Endothelial cell of umbilical vein (primary cell): Measurements from ENCODE around the gene FRRS1L. TPM values are rescaled to one million over a fixed set of nuclear protein-coding genes. Genes with fewer than 3 reads are reported as not detected.

Source experiments
- BruUV-seq: library from RNA; stranded (reverse); fragments of 400-500 nt; replicated peaks from 2 replicates; lab custom pipeline; 2021; lab: Mats Ljungman, UMichigan
- CTCF ChIA-PET: fragments of 300-600, 350-600 bp; sonication (Branson Sonifier 250); formaldehyde crosslinking; loops from one replicate; lab custom pipeline; 2021; ENCODE audit warnings: antibody characterized with exemption, inconsistent platforms; lab: Charles Lee
- POLR2A ChIA-PET: fragments of 300-600, 350-600 bp; sonication (Branson Sonifier 250); formaldehyde crosslinking; loops from one replicate; lab custom pipeline; 2021; ENCODE audit warnings: antibody characterized with exemption, inconsistent platforms; lab: Charles Lee
- DNase-seq: peaks from one replicate; pipeline ENCODE4 v3.0.0-alpha.2; 2011; ENCODE audit warnings: low read depth, low spot score
- FAIRE-seq: peaks from 2 replicates; lab custom pipeline; 2011; peaks lifted over from hg19 to GRCh38; lab: Jason Lieb, UNC
- H2AFZ ChIP-seq: 2 replicates; pipeline ENCODE4 v1.6.0; 2012; ENCODE audit warnings: low read depth, low read length, control low read depth, inconsistent platforms
- H3K27ac ChIP-seq: 2 replicates; pipeline ENCODE4 v1.5.1; 2011; ENCODE audit warnings: low read depth, mild to moderate bottlenecking, control low read depth, low read length, moderate library complexity; ENCODE audit not compliant: insufficient read depth
- H3K27me3 ChIP-seq, 2 experiments: 2 replicates each; pipeline versions ENCODE4 v1.6.0 to v1.6.1; 2011; ENCODE audit warnings: low read length in 2 of 2, mixed read lengths in 1 of 2; ENCODE audit not compliant: control insufficient read depth in 2 of 2, insufficient read depth in 2 of 2
- H3K36me3 ChIP-seq, 2 experiments: 2 replicates in 1 of 2; 3 replicates in 1 of 2; pipeline ENCODE4 v1.5.1; 2011; ENCODE audit warnings: low read length in 2 of 2, mild to moderate bottlenecking in 1 of 2, moderate library complexity in 1 of 2; ENCODE audit not compliant: control insufficient read depth in 2 of 2, insufficient read depth in 2 of 2; ENCODE audit errors: extremely low read depth in 1 of 2
- H3K4me1 ChIP-seq: 3 replicates; pipeline ENCODE4 v1.5.1; 2011; ENCODE audit warnings: mild to moderate bottlenecking, low read length; ENCODE audit not compliant: control insufficient read depth, insufficient read depth; ENCODE audit errors: extremely low read depth
- H3K4me2 ChIP-seq: 2 replicates; pipeline ENCODE4 v1.6.1; 2011; ENCODE audit warnings: low read length, control low read depth, mixed read lengths; ENCODE audit not compliant: insufficient read depth
- H3K4me3 ChIP-seq, 3 experiments: fragments of 200-600 bp in 1 of 3; sonication (generic), shearing (Covaris generic) in 1 of 3; replicated peaks in 1 of 3; 2 replicates each; pipeline ENCODE4 v1.5.1; 2011 to 2016; ENCODE audit warnings: control low read depth in 3 of 3, low read length in 3 of 3, mild to moderate bottlenecking in 2 of 3, inconsistent platforms in 1 of 3, low read depth in 1 of 3, moderate library complexity in 1 of 3; ENCODE audit not compliant: insufficient read depth in 1 of 3
- H3K79me2 ChIP-seq: 2 replicates; pipeline ENCODE4 v1.6.0; 2012; ENCODE audit warnings: low read length, inconsistent platforms; ENCODE audit not compliant: control insufficient read depth, insufficient read depth
- H3K9ac ChIP-seq: replicated peaks from 2 replicates; pipeline ENCODE3; 2011; ENCODE audit warnings: low read length, control low read depth; ENCODE audit not compliant: insufficient read depth; ENCODE audit errors: extremely low read depth
- H3K9me1 ChIP-seq: replicated peaks from 3 replicates; pipeline ENCODE4 v1.6.0; 2011; ENCODE audit warnings: mild to moderate bottlenecking, low read length; ENCODE audit not compliant: control insufficient read depth, insufficient read depth; ENCODE audit errors: extremely low read depth
- H3K9me3 ChIP-seq: replicated peaks from 2 replicates; pipeline ENCODE4 v1.5.1; 2012; ENCODE audit warnings: low read length, inconsistent platforms; ENCODE audit not compliant: control insufficient read depth, insufficient read depth
- H4K20me1 ChIP-seq: replicated peaks from 2 replicates; pipeline ENCODE3; 2011; ENCODE audit warnings: mild to moderate bottlenecking, low read length; ENCODE audit not compliant: control insufficient read depth, insufficient read depth; ENCODE audit errors: extremely low read depth
- EZH2 ChIP-seq: IDR thresholded peaks from 2 replicates; pipeline ENCODE4 v1.6.1; 2012; ENCODE audit warnings: borderline replicate concordance, low read depth, mild to moderate bottlenecking, moderate library complexity, low read length, inconsistent platforms; ENCODE audit not compliant: severe bottlenecking
- FOS ChIP-seq: IDR thresholded peaks from 2 replicates; pipeline ENCODE4 v1.6.1; 2011; ENCODE audit warnings: mild to moderate bottlenecking, low read length, moderate library complexity, borderline replicate concordance; ENCODE audit not compliant: insufficient read depth
- GATA2 ChIP-seq: IDR thresholded peaks from 2 replicates; pipeline ENCODE4 v1.7.0; 2011; ENCODE audit warnings: low read depth, mild to moderate bottlenecking, moderate library complexity, mixed read lengths, low read length; ENCODE audit not compliant: insufficient read length, insufficient read depth
- JUN ChIP-seq: IDR thresholded peaks from 2 replicates; pipeline ENCODE4 v1.6.1; 2011; ENCODE audit warnings: borderline replicate concordance, low read depth; ENCODE audit not compliant: insufficient read length, insufficient read depth
- MYC ChIP-seq: IDR thresholded peaks from one replicate; pipeline ENCODE4 v1.6.1; 2011; ENCODE audit warnings: mild to moderate bottlenecking, low read depth, low read length
- POLR2A ChIP-seq: IDR thresholded peaks from 2 replicates; pipeline ENCODE4 v1.6.1; 2012; ENCODE audit warnings: low read depth, mild to moderate bottlenecking, control low read depth, low read length
- POLR2AphosphoS5 ChIP-seq: IDR thresholded peaks from 2 replicates; pipeline ENCODE4 v1.6.1; 2012; ENCODE audit warnings: low read depth, mild to moderate bottlenecking, control low read depth, low read length, moderate library complexity; ENCODE audit not compliant: insufficient read depth
- dilution Hi-C: fragments of 300-500 bp; cut with MboI; formaldehyde crosslinking; loops from one replicate; pipeline ENCODE4 v1.15.0; 2019; ENCODE audit warnings: low sequenced_read_pairs; ENCODE audit not compliant: extremely low pct_ligation_motif_present
- intact Hi-C: fragments of 100-400 bp; cut with micrococcal nuclease; formaldehyde crosslinking; loops from one replicate; pipeline ENCODE4 v1.10.0; 2022
- polyA plus RNA-seq, 4 experiments: library from polyadenylated mRNA; depleted of rRNA in 3 of 4; stranded (reverse) in 3 of 4; unstranded in 1 of 4; fragments of >200 nt; gene quantifications; 2 replicates each; pipeline versions ENCODE4 v1.2.1 to v1.2.3, GENCODE V29; 2011 to 2012; ENCODE audit warnings: missing spikeins in 1 of 4
- total RNA-seq: library from RNA; stranded (reverse); gene quantifications from 2 replicates; pipeline ENCODE4 v1.2.3, GENCODE V29; 2021
- TF ChIP-seq, protein P1 (sequence below): IDR thresholded peaks from 2 replicates; pipeline ENCODE4 v1.6.1; 2011; ENCODE audit not compliant: insufficient read depth, insufficient read length
- TF ChIP-seq, protein P2 (sequence below), 2 donors: IDR thresholded peaks; 1 replicate in 1 of 2; 2 replicates in 1 of 2; pipeline ENCODE4 v1.5.1; 2011; ENCODE audit warnings: low read length in 2 of 2, mild to moderate bottlenecking in 2 of 2, moderate library complexity in 2 of 2, control low read depth in 1 of 2, inconsistent platforms in 1 of 2, low read depth in 1 of 2; ENCODE audit not compliant: insufficient read depth in 1 of 2; ENCODE audit errors: extremely low read depth in 1 of 2

FRRS1L gene
- total and polyA plus RNA-seq, 2 donors (not counting 3 experiments of a cell fraction or from before 2014, with no cell fraction given) = not detected

DNA sequence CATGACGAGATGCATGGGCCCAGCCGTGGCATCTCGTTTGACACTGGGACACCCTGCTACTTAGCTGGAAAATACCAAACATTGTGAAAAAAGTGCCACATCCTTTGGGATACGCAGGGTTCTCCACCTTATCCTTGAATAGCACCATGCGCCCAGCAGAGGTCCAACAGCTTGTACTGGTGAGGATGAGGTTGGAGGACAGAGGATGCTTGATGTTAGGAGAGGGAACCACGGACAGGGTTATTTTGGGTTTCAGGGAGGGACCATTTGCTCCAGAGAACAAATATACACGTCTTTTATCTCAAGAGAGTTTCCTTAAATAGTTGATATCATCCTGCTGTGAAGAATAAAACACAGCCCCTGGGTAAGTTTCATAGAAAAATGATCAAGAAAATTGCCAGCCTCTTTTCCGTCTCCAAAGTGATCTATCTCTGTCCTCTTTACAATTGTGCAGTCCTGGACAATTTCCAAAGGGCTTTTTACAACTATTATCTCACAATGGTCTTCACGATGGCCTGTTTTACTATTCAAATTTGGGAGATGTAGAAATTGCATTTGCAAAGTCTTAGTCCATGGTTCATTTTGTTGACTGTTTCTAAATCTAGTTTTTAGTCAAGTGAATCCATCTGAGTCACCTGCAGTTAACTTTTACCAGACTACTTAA, 19.9 kb upstream of the FRRS1L start:
- no peak overlapping the region for H2AFZ ChIP-seq
- H3K4me3 ChIP-seq = no peak overlapping the region
- H3K36me3 ChIP-seq = no peaks in the 10 kb centered on the region
- DNase-seq (no peak), FAIRE-seq (no peak)
- no peaks in the 10 kb centered on the region for H3K9me3 ChIP-seq
- no peak overlapping the region for H3K9ac ChIP-seq
- intact Hi-C loops (no loop called here), dilution Hi-C loops (no loop called here)
- H3K4me2 ChIP-seq = no peak overlapping the region
- H3K79me2 ChIP-seq = no peaks in the 10 kb centered on the region
- no peaks in the 10 kb centered on the region for H3K9me1 ChIP-seq
- no TSS peak for BruUV-seq
- H3K27me3 ChIP-seq = no peaks in the 10 kb centered on the region
- POLR2A ChIA-PET = no interaction called here
- no peak overlapping the region for H3K27ac ChIP-seq
- TF ChIP-seq JUN = no peak
- no peak for TF ChIP-seq POLR2A
- TF ChIP-seq GATA2 = no peak
- no peak for TF ChIP-seq MYC
- TF ChIP-seq, protein P1, sequence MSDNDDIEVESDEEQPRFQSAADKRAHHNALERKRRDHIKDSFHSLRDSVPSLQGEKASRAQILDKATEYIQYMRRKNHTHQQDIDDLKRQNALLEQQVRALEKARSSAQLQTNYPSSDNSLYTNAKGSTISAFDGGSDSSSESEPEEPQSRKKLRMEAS = no peak
- TF ChIP-seq, protein P2, sequence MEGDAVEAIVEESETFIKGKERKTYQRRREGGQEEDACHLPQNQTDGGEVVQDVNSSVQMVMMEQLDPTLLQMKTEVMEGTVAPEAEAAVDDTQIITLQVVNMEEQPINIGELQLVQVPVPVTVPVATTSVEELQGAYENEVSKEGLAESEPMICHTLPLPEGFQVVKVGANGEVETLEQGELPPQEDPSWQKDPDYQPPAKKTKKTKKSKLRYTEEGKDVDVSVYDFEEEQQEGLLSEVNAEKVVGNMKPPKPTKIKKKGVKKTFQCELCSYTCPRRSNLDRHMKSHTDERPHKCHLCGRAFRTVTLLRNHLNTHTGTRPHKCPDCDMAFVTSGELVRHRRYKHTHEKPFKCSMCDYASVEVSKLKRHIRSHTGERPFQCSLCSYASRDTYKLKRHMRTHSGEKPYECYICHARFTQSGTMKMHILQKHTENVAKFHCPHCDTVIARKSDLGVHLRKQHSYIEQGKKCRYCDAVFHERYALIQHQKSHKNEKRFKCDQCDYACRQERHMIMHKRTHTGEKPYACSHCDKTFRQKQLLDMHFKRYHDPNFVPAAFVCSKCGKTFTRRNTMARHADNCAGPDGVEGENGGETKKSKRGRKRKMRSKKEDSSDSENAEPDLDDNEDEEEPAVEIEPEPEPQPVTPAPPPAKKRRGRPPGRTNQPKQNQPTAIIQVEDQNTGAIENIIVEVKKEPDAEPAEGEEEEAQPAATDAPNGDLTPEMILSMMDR (IDR thresholded peaks at IDR 0.05; ENCODE audit: extremely low read depth in 1 of 2, insufficient read depth in 1 of 2, low read depth in 1 of 2, low read length in 2 of 2) = no peak
- TF ChIP-seq POLR2AphosphoS5 = no peak
- no peak for TF ChIP-seq EZH2
- no peak for TF ChIP-seq FOS
- no peaks in the 10 kb centered on the region for H4K20me1 ChIP-seq
- CTCF ChIA-PET = no interaction called here
- no peaks in the 10 kb centered on the region for H3K4me1 ChIP-seq
